BLaER1 treated with 17β-estradiol and CSF1 and Interleukin-3, amounts not matched to agents 10 nM and 100 nM (cell line): ENCODE results near the gene CAMK2G.
A peak's percentile ranks its signal among the peaks of the same experiment; 100 is the strongest.

Experiments used
- H3K27ac ChIP-seq, 11 experiments: shearing (Covaris generic); formaldehyde crosslinking; 2 replicates each; pipeline ENCODE4 v1.8.1; 2022
- H3K27me3 ChIP-seq, 11 experiments: shearing (Covaris generic); formaldehyde crosslinking; 2 replicates each; pipeline ENCODE4 v1.8.1; 2022
- H3K36me3 ChIP-seq, 11 experiments: shearing (Covaris generic); formaldehyde crosslinking; 2 replicates each; pipeline ENCODE4 v1.8.1; 2022
- H3K4me1 ChIP-seq, 10 experiments: shearing (Covaris generic); formaldehyde crosslinking; 2 replicates each; pipeline ENCODE4 v1.8.1; 2022
- H3K4me2 ChIP-seq, 11 experiments: shearing (Covaris generic); formaldehyde crosslinking; 2 replicates each; pipeline ENCODE4 v1.8.1; 2022
- H3K4me3 ChIP-seq, 10 experiments: shearing (Covaris generic); formaldehyde crosslinking; 2 replicates each; pipeline ENCODE4 v1.8.1; 2022
- H3K9ac ChIP-seq, 11 experiments: shearing (Covaris generic); formaldehyde crosslinking; 2 replicates each; pipeline ENCODE4 v1.8.1; 2022
- H3K9me3 ChIP-seq, 11 experiments: shearing (Covaris generic); formaldehyde crosslinking; replicated peaks in 1 of 11; 2 replicates each; pipeline ENCODE4 v1.8.1; 2022
- H4K20me1 ChIP-seq, 11 experiments: shearing (Covaris generic); formaldehyde crosslinking; 2 replicates each; pipeline ENCODE4 v1.8.1; 2022
- Cebpa-rat ChIP-seq, 11 experiments: shearing (Covaris generic); IDR thresholded peaks; 2 replicates each; pipeline ENCODE4 v1.8.1; 2022

Gene CAMK2G

DNA sequence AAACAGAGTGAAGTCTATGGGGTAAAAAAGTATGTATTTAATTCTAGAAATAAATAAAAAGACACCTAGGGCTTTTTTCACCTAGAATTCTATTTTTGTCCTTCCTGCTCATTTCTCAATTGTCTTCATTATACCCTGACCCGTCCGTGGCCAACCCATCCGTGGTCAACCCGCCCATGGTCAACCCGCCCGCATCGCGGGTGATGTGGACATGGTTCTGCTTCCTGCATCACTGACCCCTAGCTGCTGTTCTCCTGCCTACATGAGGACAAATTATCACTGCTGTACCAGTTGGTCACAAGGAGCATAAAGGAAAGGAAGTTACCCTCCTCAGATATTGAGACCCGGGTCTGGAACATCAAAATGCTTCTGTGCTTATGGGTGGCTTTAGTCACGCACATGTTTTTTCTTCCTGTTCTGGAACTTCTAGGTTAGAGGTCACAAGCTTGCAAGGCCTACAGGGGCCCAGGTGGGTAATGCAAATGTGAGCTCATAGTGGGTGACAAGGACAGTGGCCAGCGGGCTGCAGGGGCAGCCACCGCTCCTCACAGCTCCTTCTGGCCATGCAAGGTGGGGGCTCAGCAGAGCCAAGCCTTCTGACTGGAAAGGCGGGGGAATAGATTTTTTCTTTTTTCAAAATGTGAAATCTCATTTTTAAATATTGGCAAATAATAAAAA lies 15.5 kb downstream of the CAMK2G start:
- peaks cover 45 to 79% (median 65%) of the 10 kb centered on the region in 11 experiments for H3K36me3 ChIP-seq
- no peak for TF ChIP-seq Cebpa-rat (IDR thresholded peaks at IDR 0.05)
- peak overlapping the region in 3 of 11 experiments; percentile 39 to 54 (median 51); a peak in 2 of 22 replicates for H3K4me2 ChIP-seq
- no peaks in the 10 kb centered on the region for H3K27me3 ChIP-seq
- H3K27ac ChIP-seq = no peak overlapping the region
- peaks cover 0 to 47% (median 15%) of the 10 kb centered on the region in 11 experiments; a peak in 12 of 22 replicates for H4K20me1 ChIP-seq
- no peak overlapping the region for H3K4me3 ChIP-seq
- H3K9ac ChIP-seq = no peak overlapping the region
- no peaks in the 10 kb centered on the region for H3K9me3 ChIP-seq
- peaks cover 10 to 55% (median 35%) of the 10 kb centered on the region in 10 experiments for H3K4me1 ChIP-seq

DNA sequence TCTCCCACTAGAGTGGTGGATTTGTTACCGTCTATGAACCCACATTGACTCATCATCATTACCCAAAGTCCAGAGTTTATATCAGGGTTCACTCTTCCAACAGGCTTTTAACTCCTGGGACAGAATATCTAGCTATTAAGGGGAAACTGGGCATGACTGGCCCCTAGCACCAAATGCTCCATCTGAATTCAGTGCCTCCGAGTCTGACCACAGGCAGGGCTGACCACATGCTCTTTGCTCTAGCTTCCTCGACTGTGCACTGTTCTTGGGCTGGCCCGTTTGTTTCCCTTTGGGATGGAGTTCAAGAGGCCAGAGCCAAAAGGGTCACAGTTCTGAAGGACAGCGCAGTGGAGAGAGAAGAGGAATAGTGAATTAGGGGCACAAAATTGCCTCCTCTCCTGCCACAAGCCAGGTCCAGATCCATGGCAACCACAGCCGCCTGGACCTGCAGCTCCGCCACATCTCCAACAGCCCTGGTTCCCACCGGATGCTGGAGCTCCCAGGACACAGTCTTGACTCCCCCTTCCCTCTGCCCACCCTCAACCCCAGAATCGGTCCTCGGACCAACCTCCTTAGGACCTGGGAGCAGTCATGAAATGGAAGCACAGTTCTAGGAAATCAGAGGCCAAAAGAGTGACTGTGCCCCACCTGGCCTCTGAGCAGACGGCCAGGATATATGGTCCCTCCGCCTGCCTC lies 16.2 kb downstream of the CAMK2G start:
- Histone ChIP-seq H3K4me1 (peaks cover 10 to 49% (median 32%) of the 10 kb centered on the region in 10 experiments), H3K9ac (peak overlapping the region in 2 of 11 experiments; percentile 6 to 33; a peak in 1 of 22 replicates), H3K4me3 (no peak overlapping the region), H3K27ac (peak overlapping the region in 2 of 11 experiments; percentile 14 to 17; a peak in 1 of 22 replicates), H4K20me1 (peaks cover 0 to 54% (median 17%) of the 10 kb centered on the region in 11 experiments; a peak in 12 of 22 replicates), H3K4me2 (peak overlapping the region in 6 of 11 experiments; percentile 5 to 54 (median 45); a peak in 8 of 22 replicates), H3K27me3 (no peaks in the 10 kb centered on the region), H3K9me3 (no peaks in the 10 kb centered on the region), H3K36me3 (peaks cover 47 to 79% (median 65%) of the 10 kb centered on the region in 11 experiments)
- TF ChIP-seq Cebpa-rat (IDR thresholded peaks at IDR 0.05) = no peak

DNA sequence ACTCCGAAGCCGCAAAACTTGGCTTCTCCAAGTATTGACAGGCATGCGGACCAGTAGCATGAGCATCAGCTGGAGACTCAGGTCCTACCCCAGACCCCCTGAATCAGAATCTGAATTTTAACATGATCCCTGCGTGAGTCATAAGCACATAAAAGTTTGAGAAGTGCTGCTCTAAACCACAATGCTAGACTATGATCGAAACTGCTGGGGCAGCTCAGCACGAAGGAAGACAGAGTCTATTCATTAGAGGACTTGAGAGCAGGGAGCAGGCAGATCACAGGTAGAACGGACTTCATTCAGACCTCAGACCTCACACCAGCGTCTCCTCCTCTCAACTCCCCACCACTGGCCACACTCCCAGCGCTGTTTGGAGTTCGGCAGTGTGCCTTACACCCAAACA lies 16.9 kb downstream of the CAMK2G start:
- Histone ChIP-seq H3K27me3 (no peaks in the 10 kb centered on the region), H3K27ac (peak overlapping the region in 4 of 11 experiments; percentile 14 to 21 (median 16); a peak in 7 of 22 replicates), H3K36me3 (peaks cover 54 to 82% (median 69%) of the 10 kb centered on the region in 11 experiments), H3K9me3 (no peaks in the 10 kb centered on the region), H3K4me1 (peaks cover 10 to 42% (median 25%) of the 10 kb centered on the region in 10 experiments), H4K20me1 (peaks cover 0 to 61% (median 18%) of the 10 kb centered on the region in 11 experiments; a peak in 13 of 22 replicates), H3K4me3 (no peak overlapping the region), H3K9ac (peak overlapping the region in 6 of 11 experiments; percentile 4 to 47 (median 24); a peak in 7 of 22 replicates), H3K4me2 (peak overlapping the region; percentile 5 to 54 (median 23); a peak in 13 of 22 replicates)
- TF ChIP-seq Cebpa-rat (IDR thresholded peaks at IDR 0.05) = no peak

DNA sequence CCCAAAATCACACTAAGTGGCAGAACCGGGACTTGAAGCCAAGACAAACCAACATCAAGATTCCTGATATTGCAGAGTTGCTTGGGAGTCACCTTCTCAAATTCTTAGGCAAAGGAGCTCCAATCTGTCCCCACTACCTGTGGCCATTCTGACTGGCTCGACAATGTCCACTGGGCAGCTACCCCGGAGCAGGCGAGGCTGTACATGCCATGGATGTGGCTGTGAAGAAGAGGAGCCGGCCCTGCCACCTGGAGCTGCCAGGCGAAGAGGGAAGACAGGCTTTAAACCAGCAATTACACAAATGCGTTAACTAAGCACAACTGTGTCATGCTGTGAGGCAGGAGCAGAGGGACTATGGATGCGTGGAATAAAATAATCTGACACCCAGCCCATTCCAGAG lies 18.1 kb downstream of the CAMK2G start:
- Histone ChIP-seq H3K27ac (peak overlapping the region in 2 of 11 experiments; percentile 14 to 17; a peak in 2 of 22 replicates), H3K4me3 (no peak overlapping the region), H4K20me1 (peaks cover 0 to 73% (median 19%) of the 10 kb centered on the region in 11 experiments; a peak in 13 of 22 replicates), H3K4me1 (peaks cover 10 to 34% (median 19%) of the 10 kb centered on the region in 10 experiments), H3K4me2 (no peak overlapping the region), H3K9ac (peak overlapping the region in 2 of 11 experiments; percentile 11 to 36; a peak in 2 of 22 replicates), H3K27me3 (no peaks in the 10 kb centered on the region), H3K9me3 (no peaks in the 10 kb centered on the region), H3K36me3 (peaks cover 60 to 91% (median 81%) of the 10 kb centered on the region in 11 experiments)
- no peak for TF ChIP-seq Cebpa-rat (IDR thresholded peaks at IDR 0.05)

DNA sequence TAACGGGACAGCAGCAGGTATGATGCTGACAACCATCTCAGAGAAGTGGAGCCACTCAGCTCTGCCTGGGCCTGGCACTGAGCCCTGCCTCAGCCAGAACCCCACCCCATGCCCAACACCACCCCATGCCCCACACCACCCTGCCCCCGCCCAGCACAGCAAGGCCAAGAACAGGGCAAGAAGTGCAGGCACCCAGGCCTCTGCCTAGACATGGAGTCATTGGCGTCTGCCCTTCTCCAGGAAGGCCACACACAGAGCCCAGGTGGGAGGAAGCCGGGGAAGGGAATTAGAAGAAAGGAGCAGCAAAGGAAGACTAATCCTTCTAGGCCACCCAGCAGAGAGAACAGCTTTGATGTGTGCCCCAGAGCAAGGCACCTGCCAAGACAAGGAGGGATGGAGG lies 18.9 kb downstream of the CAMK2G start:
- H3K4me2 ChIP-seq = no peak overlapping the region
- peaks cover 0 to 80% (median 27%) of the 10 kb centered on the region in 11 experiments; a peak in 14 of 22 replicates for H4K20me1 ChIP-seq
- H3K27me3 ChIP-seq = no peaks in the 10 kb centered on the region
- no peaks in the 10 kb centered on the region for H3K9me3 ChIP-seq
- no peak overlapping the region for H3K4me3 ChIP-seq
- no peak overlapping the region for H3K27ac ChIP-seq
- H3K4me1 ChIP-seq = peaks cover 14 to 40% (median 25%) of the 10 kb centered on the region in 10 experiments
- TF ChIP-seq Cebpa-rat (IDR thresholded peaks at IDR 0.05) = no peak
- no peak overlapping the region for H3K9ac ChIP-seq
- H3K36me3 ChIP-seq = peaks cover 54 to 91% (median 79%) of the 10 kb centered on the region in 11 experiments

DNA sequence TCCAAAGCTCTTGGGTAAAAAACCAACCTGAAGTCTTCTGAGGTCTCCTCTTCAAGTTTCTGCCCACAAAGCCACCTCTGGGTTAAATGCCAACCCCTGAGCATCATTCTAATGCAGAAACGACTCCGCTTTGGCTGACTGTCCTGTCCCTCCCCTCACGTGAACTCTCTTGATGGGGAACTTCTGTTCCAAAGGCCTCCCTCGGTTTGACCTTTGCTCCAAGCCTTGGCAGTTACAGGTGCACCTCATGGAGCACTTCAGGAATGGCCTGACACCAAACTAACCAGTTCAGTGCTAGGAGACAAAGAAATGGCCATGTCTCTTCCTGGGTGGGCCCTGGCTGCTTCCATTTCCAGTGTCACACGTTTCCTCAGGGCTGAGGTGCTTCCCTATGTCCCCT lies 20.0 kb downstream of the CAMK2G start:
- H3K4me1 ChIP-seq = peaks cover 25 to 48% (median 36%) of the 10 kb centered on the region in 10 experiments
- no peak overlapping the region for H3K27ac ChIP-seq
- H3K4me3 ChIP-seq = no peak overlapping the region
- no peaks in the 10 kb centered on the region for H3K9me3 ChIP-seq
- peaks cover 4 to 86% (median 30%) of the 10 kb centered on the region in 11 experiments; a peak in 16 of 22 replicates for H4K20me1 ChIP-seq
- H3K36me3 ChIP-seq = peaks cover 43 to 80% (median 68%) of the 10 kb centered on the region in 11 experiments
- no peak overlapping the region for H3K9ac ChIP-seq
- no peak overlapping the region for H3K4me2 ChIP-seq
- no peak for TF ChIP-seq Cebpa-rat (IDR thresholded peaks at IDR 0.05)
- H3K27me3 ChIP-seq = no peaks in the 10 kb centered on the region

DNA sequence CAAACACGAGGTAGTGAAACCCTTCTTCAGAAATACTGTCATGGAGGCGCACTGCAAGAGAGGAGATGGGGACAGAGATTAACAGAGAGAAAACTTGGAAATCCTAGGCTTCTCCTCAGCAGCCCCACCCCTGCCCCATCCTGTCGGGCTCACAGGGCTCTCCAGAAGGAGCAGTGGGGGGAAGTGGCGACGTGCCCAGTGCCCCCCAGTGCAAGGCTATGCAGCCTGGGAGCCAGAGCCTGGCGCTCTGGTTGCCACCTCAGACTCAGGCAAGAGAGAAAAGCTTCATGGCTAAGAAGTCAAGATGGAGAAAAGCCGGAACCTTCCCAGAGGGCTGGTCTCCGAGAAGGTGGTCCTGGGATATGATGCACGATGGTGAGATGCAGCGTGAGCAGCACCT lies 21.2 kb downstream of the CAMK2G start:
- Histone ChIP-seq H3K27me3 (no peaks in the 10 kb centered on the region), H3K4me3 (no peak overlapping the region), H3K4me2 (no peak overlapping the region), H3K36me3 (peaks cover 42 to 75% (median 65%) of the 10 kb centered on the region in 11 experiments), H3K9me3 (no peaks in the 10 kb centered on the region), H3K4me1 (peaks cover 26 to 43% (median 38%) of the 10 kb centered on the region in 10 experiments), H3K27ac (no peak overlapping the region), H3K9ac (no peak overlapping the region), H4K20me1 (peaks cover 4 to 90% (median 37%) of the 10 kb centered on the region in 11 experiments; a peak in 16 of 22 replicates)
- TF ChIP-seq Cebpa-rat (IDR thresholded peaks at IDR 0.05) = no peak

DNA sequence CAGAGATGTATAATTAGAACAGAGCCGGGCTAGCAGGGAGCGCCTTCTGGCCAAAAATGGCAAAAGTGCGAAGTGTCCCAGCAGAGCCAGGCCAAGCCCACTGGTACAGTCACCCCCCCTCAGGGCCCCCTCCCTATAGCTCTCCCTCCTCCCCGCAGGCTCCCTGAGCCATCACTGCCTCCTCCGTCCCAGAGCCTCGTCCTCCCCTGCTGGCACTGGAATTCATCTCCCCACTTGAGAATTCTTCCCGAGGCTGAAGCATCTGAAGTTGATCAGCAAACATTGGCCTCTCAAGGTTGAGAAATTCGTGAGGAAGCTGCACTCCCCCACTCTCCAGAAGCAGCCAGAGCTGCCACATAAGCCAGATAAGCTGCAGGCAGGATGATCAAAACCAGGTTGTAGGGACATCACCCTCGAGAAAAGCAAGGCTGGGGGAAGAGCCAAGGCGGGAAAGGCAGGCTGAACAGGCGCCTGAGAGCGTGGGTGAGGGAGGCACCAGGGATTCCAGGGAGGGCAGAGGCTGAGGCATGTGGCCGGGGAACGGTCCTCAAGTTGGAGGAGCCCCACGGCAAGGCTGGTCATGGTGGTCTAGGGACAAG lies 23.4 kb downstream of the CAMK2G start:
- Histone ChIP-seq H3K27me3 (no peaks in the 10 kb centered on the region), H3K27ac (no peak overlapping the region), H3K4me3 (no peak overlapping the region), H3K4me2 (peak overlapping the region in 6 of 11 experiments; percentile 60 to 82 (median 71); a peak in 8 of 22 replicates), H3K4me1 (peaks cover 16 to 27% (median 22%) of the 10 kb centered on the region in 10 experiments), H3K36me3 (peaks cover 52 to 78% (median 72%) of the 10 kb centered on the region in 11 experiments), H3K9ac (no peak overlapping the region), H3K9me3 (no peaks in the 10 kb centered on the region), H4K20me1 (peaks cover 0 to 83% (median 28%) of the 10 kb centered on the region in 11 experiments; a peak in 15 of 22 replicates)
- TF ChIP-seq Cebpa-rat (IDR thresholded peaks at IDR 0.05) = no peak
